ENCODE measurements around the gene MRPL19.
"Not testable (repeated sequence)": the region's sequence is repeated elsewhere in the genome, so short reads cannot be mapped to it uniquely, and the experiment has no call there.

MRPL19 gene

GRCh38 chr2:75641587-75641986 lies 5.0 kb upstream of the MRPL19 start:
- Histone ChIP-seq H3K9ac (ENCODE audit: low read depth, low read length) (no peak overlapping the region), H3K4me3 (ENCODE audit: low read length) (no peak overlapping the region), H3K4me2 (ENCODE audit: low read length) (no peak overlapping the region), H3K27me3 (ENCODE audit: control insufficient read depth, insufficient read depth, low read length) (peaks cover 23% of the 10 kb centered on the region), H3K4me1 (ENCODE audit: control insufficient read depth, insufficient read depth, low read length) (peaks cover 14% of the 10 kb centered on the region), H3K36me3 (ENCODE audit: insufficient read depth, low read length) (no peaks in the 10 kb centered on the region), H3K9me3 (replicated peaks; ENCODE audit: low read length) (no peaks in the 10 kb centered on the region)

GRCh38 chr2:75643980-75644379 lies 2.6 kb upstream of the MRPL19 start:
- H3K9ac ChIP-seq (ENCODE audit: low read depth, low read length): no peak overlapping the region
- H3K4me3 ChIP-seq (ENCODE audit: low read length): no peak overlapping the region
- no peaks in the 10 kb centered on the region for H3K9me3 ChIP-seq (replicated peaks; ENCODE audit: low read length)
- H3K36me3 ChIP-seq (ENCODE audit: insufficient read depth, low read length): no peaks in the 10 kb centered on the region
- H3K27me3 ChIP-seq (ENCODE audit: control insufficient read depth, insufficient read depth, low read length): peaks cover 4% of the 10 kb centered on the region
- H3K4me2 ChIP-seq (ENCODE audit: low read length): no peak overlapping the region
- peaks cover 17% of the 10 kb centered on the region for H3K4me1 ChIP-seq (ENCODE audit: control insufficient read depth, insufficient read depth, low read length)

GRCh38 chr2:75645643-75646042 lies 940 bp upstream of the MRPL19 start:
- Histone ChIP-seq H3K27me3 (ENCODE audit: control insufficient read depth, insufficient read depth, low read length) (no peaks in the 10 kb centered on the region), H3K36me3 (ENCODE audit: insufficient read depth, low read length) (peaks cover 8% of the 10 kb centered on the region), H3K4me1 (ENCODE audit: control insufficient read depth, insufficient read depth, low read length) (peaks cover 17% of the 10 kb centered on the region), H3K9me3 (replicated peaks; ENCODE audit: low read length) (no peaks in the 10 kb centered on the region), H3K4me2 (ENCODE audit: low read length) (no peak overlapping the region), H3K9ac (ENCODE audit: low read depth, low read length) (no peak overlapping the region), H3K4me3 (ENCODE audit: low read length) (no peak overlapping the region)

- H3K27me3 ChIP-seq (ENCODE audit: control insufficient read depth, insufficient read depth, low read length): no peaks in the 10 kb centered on the region
- H3K4me3 ChIP-seq (ENCODE audit: low read length): peak overlapping the region; percentile 84
- H3K4me1 ChIP-seq (ENCODE audit: control insufficient read depth, insufficient read depth, low read length): peaks cover 12% of the 10 kb centered on the region
- H3K9ac ChIP-seq (ENCODE audit: low read depth, low read length): peak overlapping the region; percentile 92
- H3K4me2 ChIP-seq (ENCODE audit: low read length): peak overlapping the region; percentile 92
- H3K9me3 ChIP-seq (replicated peaks; ENCODE audit: low read length): no peaks in the 10 kb centered on the region
- peaks cover 12% of the 10 kb centered on the region for H3K36me3 ChIP-seq (ENCODE audit: insufficient read depth, low read length)
Measured at GRCh38 chr2:75646090-75646582, 447 bp upstream of the MRPL19 start.

GRCh38 chr2:75647771-75648170 lies 1.2 kb downstream of the MRPL19 start:
- H3K9me3 ChIP-seq (replicated peaks; ENCODE audit: low read length): no peaks in the 10 kb centered on the region
- H3K4me2 ChIP-seq (ENCODE audit: low read length): peak overlapping the region; percentile 92
- no peaks in the 10 kb centered on the region for H3K27me3 ChIP-seq (ENCODE audit: control insufficient read depth, insufficient read depth, low read length)
- H3K4me1 ChIP-seq (ENCODE audit: control insufficient read depth, insufficient read depth, low read length): peaks cover 8% of the 10 kb centered on the region
- peaks cover 29% of the 10 kb centered on the region for H3K36me3 ChIP-seq (ENCODE audit: insufficient read depth, low read length)
- peak overlapping the region; percentile 84 for H3K4me3 ChIP-seq (ENCODE audit: low read length)
- H3K9ac ChIP-seq (ENCODE audit: low read depth, low read length): peak overlapping the region; percentile 92

GRCh38 chr2:75654012-75654411 lies 7.4 kb downstream of the MRPL19 start:
- Histone ChIP-seq H3K4me3 (ENCODE audit: low read length) (no peak overlapping the region), H3K27me3 (ENCODE audit: control insufficient read depth, insufficient read depth, low read length) (no peaks in the 10 kb centered on the region), H3K4me2 (ENCODE audit: low read length) (no peak overlapping the region), H3K36me3 (ENCODE audit: insufficient read depth, low read length) (peaks cover 79% of the 10 kb centered on the region), H3K9ac (ENCODE audit: low read depth, low read length) (no peak overlapping the region), H3K9me3 (replicated peaks; ENCODE audit: low read length) (no peaks in the 10 kb centered on the region), H3K4me1 (ENCODE audit: control insufficient read depth, insufficient read depth, low read length) (no peaks in the 10 kb centered on the region)

- Histone ChIP-seq H3K4me1 (ENCODE audit: control insufficient read depth, insufficient read depth, low read length) (no peaks in the 10 kb centered on the region), H3K9me3 (replicated peaks; ENCODE audit: low read length) (no peaks in the 10 kb centered on the region), H3K9ac (ENCODE audit: low read depth, low read length) (no peak overlapping the region), H3K27me3 (ENCODE audit: control insufficient read depth, insufficient read depth, low read length) (no peaks in the 10 kb centered on the region), H3K36me3 (ENCODE audit: insufficient read depth, low read length) (peaks cover 72% of the 10 kb centered on the region), H3K4me3 (ENCODE audit: low read length) (no peak overlapping the region), H3K4me2 (ENCODE audit: low read length) (no peak overlapping the region)
Measured at GRCh38 chr2:75655861-75656260, 9.3 kb downstream of the MRPL19 start.

GRCh38 chr2:75656563-75656962 lies 10.0 kb downstream of the MRPL19 start:
- no peaks in the 10 kb centered on the region for H3K4me1 ChIP-seq (ENCODE audit: control insufficient read depth, insufficient read depth, low read length)
- H3K27me3 ChIP-seq (ENCODE audit: control insufficient read depth, insufficient read depth, low read length): no peaks in the 10 kb centered on the region
- no peak overlapping the region for H3K4me3 ChIP-seq (ENCODE audit: low read length)
- no peak overlapping the region for H3K4me2 ChIP-seq (ENCODE audit: low read length)
- H3K9me3 ChIP-seq (replicated peaks; ENCODE audit: low read length): no peaks in the 10 kb centered on the region
- H3K9ac ChIP-seq (ENCODE audit: low read depth, low read length): no peak overlapping the region
- H3K36me3 ChIP-seq (ENCODE audit: insufficient read depth, low read length): peaks cover 72% of the 10 kb centered on the region

- no peaks in the 10 kb centered on the region for H3K27me3 ChIP-seq (ENCODE audit: control insufficient read depth, insufficient read depth, low read length)
- no peaks in the 10 kb centered on the region for H3K4me1 ChIP-seq (ENCODE audit: control insufficient read depth, insufficient read depth, low read length)
- no peaks in the 10 kb centered on the region for H3K9me3 ChIP-seq (replicated peaks; ENCODE audit: low read length)
- H3K4me2 ChIP-seq (ENCODE audit: low read length): no peak overlapping the region
- no peak overlapping the region for H3K4me3 ChIP-seq (ENCODE audit: low read length)
- peaks cover 68% of the 10 kb centered on the region for H3K36me3 ChIP-seq (ENCODE audit: insufficient read depth, low read length)
- H3K9ac ChIP-seq (ENCODE audit: low read depth, low read length): no peak overlapping the region
Measured at GRCh38 chr2:75657798-75658197, 11.2 kb downstream of the MRPL19 start.

- Histone ChIP-seq H3K4me2 (ENCODE audit: low read length) (no peak overlapping the region), H3K9me3 (replicated peaks; ENCODE audit: low read length) (no peaks in the 10 kb centered on the region), H3K27me3 (ENCODE audit: control insufficient read depth, insufficient read depth, low read length) (no peaks in the 10 kb centered on the region), H3K9ac (ENCODE audit: low read depth, low read length) (no peak overlapping the region), H3K4me1 (ENCODE audit: control insufficient read depth, insufficient read depth, low read length) (no peaks in the 10 kb centered on the region), H3K36me3 (ENCODE audit: insufficient read depth, low read length) (peaks cover 30% of the 10 kb centered on the region), H3K4me3 (ENCODE audit: low read length) (no peak overlapping the region)
Measured at GRCh38 chr2:75666911-75667310, 20.3 kb downstream of the MRPL19 start.

- Histone ChIP-seq H3K9me3 (replicated peaks; ENCODE audit: low read length) (no peaks in the 10 kb centered on the region), H3K4me1 (ENCODE audit: control insufficient read depth, insufficient read depth, low read length) (no peaks in the 10 kb centered on the region), H3K4me2 (ENCODE audit: low read length) (no peak overlapping the region), H3K9ac (ENCODE audit: low read depth, low read length) (no peak overlapping the region), H3K36me3 (ENCODE audit: insufficient read depth, low read length) (peaks cover 29% of the 10 kb centered on the region), H3K4me3 (ENCODE audit: low read length) (no peak overlapping the region), H3K27me3 (ENCODE audit: control insufficient read depth, insufficient read depth, low read length) (no peaks in the 10 kb centered on the region)
Measured at GRCh38 chr2:75667884-75668283, 21.3 kb downstream of the MRPL19 start.

- not testable (repeated sequence) for H3K4me3 ChIP-seq (ENCODE audit: low read length); H3K27me3 ChIP-seq (ENCODE audit: control insufficient read depth, insufficient read depth, low read length); H3K4me1 ChIP-seq (ENCODE audit: control insufficient read depth, insufficient read depth, low read length); H3K9ac ChIP-seq (ENCODE audit: low read depth, low read length); H3K4me2 ChIP-seq (ENCODE audit: low read length); H3K9me3 ChIP-seq (replicated peaks; ENCODE audit: low read length)
- H3K36me3 ChIP-seq (ENCODE audit: insufficient read depth, low read length): peaks cover 13% of the 10 kb centered on the region
Measured at GRCh38 chr2:75675423-75675822, 28.8 kb downstream of the MRPL19 start.

All from skeletal muscle satellite cell (primary cell).